ENCODE measurements around the gene WDFY2. TPM values are rescaled to one million over a fixed set of nuclear protein-coding genes. Genes with fewer than 3 reads are reported as not detected.

Gene WDFY2
- total and polyA plus RNA-seq, 10 of the 15 experiments (the other 5 are each of a cell fraction or from before 2014, with no cell fraction given), result 2.1 to 13.0 (median 8.1) TPM

GRCh38 chr13:51726446-51727193, 142.4 kb downstream of the WDFY2 start:
- ATAC-seq, result no peak
- no peak overlapping the region for H3K4me2 ChIP-seq (ENCODE audit: control insufficient read depth, insufficient read depth)
- TF ChIP-seq MAX (IDR thresholded peaks at IDR 0.05; ENCODE audit: low read depth, low read length), result no peak
- TF ChIP-seq MEF2B (IDR thresholded peaks at IDR 0.05; ENCODE audit: partially characterized antibody, poor library complexity, severe bottlenecking), result no peak
- no peak for TF ChIP-seq SPI1 (IDR thresholded peaks at IDR 0.05; ENCODE audit: borderline replicate concordance, insufficient read depth, low read depth, low read length)
- TF ChIP-seq RBBP5 (conservative IDR thresholded peaks at IDR 0.05), result no peak
- TF ChIP-seq NFYB (IDR thresholded peaks at IDR 0.05; ENCODE audit: insufficient read depth, low read depth, low read length), result no peak
- no peak for TF ChIP-seq EZH2 (IDR thresholded peaks at IDR 0.05; ENCODE audit: borderline replicate concordance, control insufficient read depth, low read depth, low read length)
- TF ChIP-seq ZBTB11 (CRISPR knock-in tag; IDR thresholded peaks at IDR 0.05), result no peak
- TF ChIP-seq, protein P1, sequence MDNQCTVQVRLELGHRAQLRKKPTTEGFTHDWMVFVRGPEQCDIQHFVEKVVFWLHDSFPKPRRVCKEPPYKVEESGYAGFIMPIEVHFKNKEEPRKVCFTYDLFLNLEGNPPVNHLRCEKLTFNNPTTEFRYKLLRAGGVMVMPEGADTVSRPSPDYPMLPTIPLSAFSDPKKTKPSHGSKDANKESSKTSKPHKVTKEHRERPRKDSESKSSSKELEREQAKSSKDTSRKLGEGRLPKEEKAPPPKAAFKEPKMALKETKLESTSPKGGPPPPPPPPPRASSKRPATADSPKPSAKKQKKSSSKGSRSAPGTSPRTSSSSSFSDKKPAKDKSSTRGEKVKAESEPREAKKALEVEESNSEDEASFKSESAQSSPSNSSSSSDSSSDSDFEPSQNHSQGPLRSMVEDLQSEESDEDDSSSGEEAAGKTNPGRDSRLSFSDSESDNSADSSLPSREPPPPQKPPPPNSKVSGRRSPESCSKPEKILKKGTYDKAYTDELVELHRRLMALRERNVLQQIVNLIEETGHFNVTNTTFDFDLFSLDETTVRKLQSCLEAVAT (IDR thresholded peaks at IDR 0.05), result no peak
- no peak for TF ChIP-seq NKRF (conservative IDR thresholded peaks at IDR 0.05)
- no peak for TF ChIP-seq SRF (IDR thresholded peaks at IDR 0.05; ENCODE audit: low read depth in 2 of 2, low read length in 2 of 2)
- no peak for TF ChIP-seq RB1 (IDR thresholded peaks at IDR 0.05; ENCODE audit: borderline replicate concordance)

More at GRCh38 chr13:51726446-51727193, 142.4 kb downstream of the WDFY2 start:
- no peak overlapping the region for H3K4me3 ChIP-seq
- H3K27me3 ChIP-seq (replicated peaks in 1 of 2; ENCODE audit: control insufficient read depth in 2 of 2, insufficient read depth in 2 of 2, low read length in 1 of 2), result no peaks in the 10 kb centered on the region
- BruUV-seq (replicated peaks), result no TSS peak
- H3K4me1 ChIP-seq (ENCODE audit: control insufficient read depth, insufficient read depth, low read length), result peaks cover 6% of the 10 kb centered on the region
- in situ Hi-C loops (cut with MboI), result no loop called here
- no peak overlapping the region for H3K9ac ChIP-seq (ENCODE audit: control insufficient read depth, insufficient read depth, low read length)
- H4K20me1 ChIP-seq (ENCODE audit: control insufficient read depth, insufficient read depth), result no peaks in the 10 kb centered on the region
- no peak overlapping the region for H3K27ac ChIP-seq (ENCODE audit: control insufficient read depth, insufficient read depth)
- no peak for DNase-seq (ENCODE audit: low read depth, low spot score)
- ChIA-PET SMC1A (ENCODE audit: uncharacterized antibody, unreplicated experiment) (interaction anchor here (0.8 to 1.6 kb wide), 5 partner anchors 10 to 292 kb away, joined by 3 to 4 read pairs (median 3); no protein-coding TSS in a partner anchor), POLR2A (interaction anchor here (1.6 to 1.8 kb wide), 2 partner anchors 10 to 12 kb away, joined by 4 read pairs; no protein-coding TSS in a partner anchor), RAD21 (ENCODE audit: unreplicated experiment) (interaction anchor here (0.6 to 1.0 kb wide), 2 partner anchors 292 to 323 kb away, joined by 3 to 4 read pairs; no protein-coding TSS in a partner anchor), CTCF (no interaction called here)
- intact Hi-C loops (cut with micrococcal nuclease; ENCODE audit: unreplicated experiment), result no loop called here
- H3K36me3 ChIP-seq (ENCODE audit: control insufficient read depth in 2 of 2, insufficient read depth in 2 of 2, low read length in 1 of 2), result peaks cover 0 to 2% of the 10 kb centered on the region in 2 experiments; a peak in 1 of 4 replicates
- no peaks in the 10 kb centered on the region for H3K9me3 ChIP-seq (replicated peaks; ENCODE audit: control insufficient read depth, insufficient read depth, low read length)
- WGBS (ENCODE audit: insufficient coverage, insufficient replicate concordance, low lambda C conversion rate, missing lambda C conversion rate), result 97% methylated on average over 3 of the region's 3 CpGs
- H3K79me2 ChIP-seq (ENCODE audit: control insufficient read depth, insufficient read depth, low read length), result no peaks in the 10 kb centered on the region
- H2AFZ ChIP-seq (ENCODE audit: control insufficient read depth, low read depth, low read length), result no peak overlapping the region
- FAIRE-seq, result no peak

Measured in GM12878 (cell line).